AG04450 (cell line): ENCODE results near the gene RPL10A. TPM values are rescaled to one million over a fixed set of nuclear protein-coding genes. Genes with fewer than 3 reads are reported as not detected.

Experiments
- CTCF ChIA-PET: fragments of 300-600, 350-600 bp; formaldehyde crosslinking; extraction: SDS; loops from one replicate; lab custom pipeline; 2022; ENCODE audit warnings: antibody characterized with exemption, inconsistent platforms; lab: Charles Lee
- POLR2A ChIA-PET: fragments of 350-600 bp; formaldehyde crosslinking; extraction: SDS; loops from one replicate; lab custom pipeline; 2021; ENCODE audit warnings: antibody characterized with exemption, inconsistent platforms; lab: Yijun Ruan, JAX
- DNase-seq: peaks from one replicate; pipeline ENCODE4 v3.0.0-alpha.2; 2011; ENCODE audit warnings: low read depth, low spot score
- H3K27ac ChIP-seq: one replicate; pipeline ENCODE4 v1.5.1; 2012; ENCODE audit warnings: low read depth, low read length, control low read depth
- H3K27me3 ChIP-seq: one replicate; pipeline ENCODE4 v1.6.0; 2012; ENCODE audit warnings: low read length; ENCODE audit not compliant: control insufficient read depth, insufficient read depth
- H3K4me3 ChIP-seq: 2 replicates; pipeline ENCODE4 v1.5.1; 2011; ENCODE audit warnings: mild to moderate bottlenecking, low read depth, low read length, control low read depth
- H3K9me3 ChIP-seq: 2 replicates; pipeline ENCODE4 v1.5.1; 2012; ENCODE audit warnings: low read length; ENCODE audit not compliant: control insufficient read depth, insufficient read depth
- CTCF ChIP-seq: IDR thresholded peaks from 2 replicates; pipeline ENCODE4 v1.5.1; 2011; ENCODE audit warnings: low read depth, low read length, control low read depth, inconsistent platforms
- polyA plus RNA-seq: library from polyadenylated mRNA; depleted of rRNA; stranded (reverse); fragments of >200 nt; gene quantifications from 2 replicates; pipeline ENCODE4 v1.2.3, GENCODE V29; 2011

RPL10A gene
- polyA plus RNA-seq, 1 experiment, result 2,636 TPM

GRCh38 chr6:35485402-35485877, 17.2 kb downstream of the RPL10A start:
- Histone ChIP-seq H3K9me3 (no peaks in the 10 kb centered on the region), H3K27ac (peak overlapping the region; percentile 61), H3K27me3 (no peaks in the 10 kb centered on the region), H3K4me3 (no peak overlapping the region)
- POLR2A ChIA-PET, result interaction anchor here (0.8 to 1.0 kb wide), 3 partner anchors 12 to 13 kb away, joined by 3 to 6 read pairs (median 3); no protein-coding TSS in a partner anchor
- DNase-seq, result no peak
- CTCF ChIA-PET, result no interaction called here
- no peak for TF ChIP-seq CTCF

GRCh38 chr6:35486005-35486925, 18.1 kb downstream of the RPL10A start:
- ChIA-PET POLR2A (interaction anchor here (1.0 to 1.2 kb wide), 3 partner anchors 10 to 14 kb away, joined by 3 to 6 read pairs (median 4); no protein-coding TSS in a partner anchor), CTCF (interaction anchor here (1.0 kb wide), 1 partner anchor 19 kb away, joined by 3 read pairs; no protein-coding TSS in a partner anchor)
- no peak for DNase-seq
- H3K9me3 ChIP-seq, result no peaks in the 10 kb centered on the region
- peak overlapping the region; percentile 61 for H3K27ac ChIP-seq
- H3K4me3 ChIP-seq, result no peak overlapping the region
- H3K27me3 ChIP-seq, result no peaks in the 10 kb centered on the region
- no peak for TF ChIP-seq CTCF

DNA sequence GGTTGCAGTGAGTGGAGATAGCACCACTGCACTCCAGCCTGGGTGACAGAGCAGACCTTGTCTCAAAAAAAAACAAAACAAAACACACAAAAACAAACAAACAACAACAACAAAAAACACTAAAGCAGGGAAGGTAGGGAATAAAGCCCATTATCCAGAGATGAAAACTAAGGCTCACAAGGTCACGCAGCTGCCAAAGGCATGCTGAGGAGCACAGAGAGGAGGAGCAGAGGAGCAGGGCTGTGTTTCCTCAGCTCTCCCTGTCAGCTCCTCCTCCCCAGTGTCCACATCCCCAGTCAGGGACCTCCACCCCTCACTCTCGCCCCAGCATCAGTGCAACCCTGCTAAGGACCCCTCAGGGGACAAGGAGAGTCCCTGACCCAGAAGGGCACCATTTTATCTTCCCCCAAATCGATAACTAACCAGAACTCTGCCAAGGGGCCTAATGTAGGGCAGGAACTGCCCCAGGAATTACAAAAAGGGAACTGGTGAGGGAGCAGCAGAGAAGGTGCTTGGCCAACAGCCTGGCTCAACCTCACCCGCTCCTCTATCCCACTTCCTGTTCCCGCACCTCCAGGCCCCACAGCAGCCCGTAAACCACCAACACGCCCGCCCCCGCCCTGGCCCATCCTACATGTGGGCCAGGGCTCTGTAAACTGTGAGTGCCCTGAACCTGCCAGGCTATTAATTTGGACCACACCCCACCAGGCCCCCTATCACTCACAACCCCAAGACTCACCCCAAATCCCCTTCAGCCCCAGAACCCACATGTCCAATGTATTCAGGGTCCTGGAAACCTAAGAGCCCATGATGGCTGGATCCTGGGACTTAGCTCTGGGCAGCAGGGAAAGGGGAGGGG, 19.7 kb downstream of the RPL10A start:
- Histone ChIP-seq H3K27ac (peak overlapping the region; percentile 77), H3K4me3 (no peak overlapping the region), H3K9me3 (no peaks in the 10 kb centered on the region), H3K27me3 (no peaks in the 10 kb centered on the region)
- POLR2A ChIA-PET, result interaction anchor here (0.6 to 1.2 kb wide), 3 partner anchors 8 to 138 kb away, joined by 3 to 6 read pairs (median 4); no protein-coding TSS in a partner anchor
- no peak for DNase-seq
- no peak for TF ChIP-seq CTCF
- CTCF ChIA-PET, result interaction anchor here (1.1 kb wide), 1 partner anchor 19 kb away, joined by 3 read pairs; the partner anchor contains the start of gene RPL10A

GRCh38 chr6:35488517-35488862, 20.3 kb downstream of the RPL10A start:
- Histone ChIP-seq H3K27ac (peak overlapping the region; percentile 77), H3K9me3 (no peaks in the 10 kb centered on the region), H3K4me3 (no peak overlapping the region), H3K27me3 (no peaks in the 10 kb centered on the region)
- POLR2A ChIA-PET, result interaction anchor here (1.0 kb wide), 1 partner anchor 11 kb away, joined by 3 read pairs; no protein-coding TSS in a partner anchor
- CTCF ChIA-PET, result no interaction called here
- TF ChIP-seq CTCF, result no peak
- DNase-seq, result no peak
